HG03432 (cell line): ENCODE data around the gene MAST1.
A peak's percentile ranks its signal among the peaks of the same experiment; 100 is the strongest.
"Not testable (repeated sequence)": the region's sequence is repeated elsewhere in the genome, so short reads cannot be mapped to it uniquely, and the experiment has no call there.

Source experiments
- ATAC-seq: cut with Tn5 transposase; IDR thresholded peaks from one replicate; pipeline ENCODE4 v1.9.1; 2021; ENCODE audit warnings: mild to moderate bottlenecking, moderate library complexity; ENCODE audit not compliant: unreplicated experiment

The MAST1 gene

DNA sequence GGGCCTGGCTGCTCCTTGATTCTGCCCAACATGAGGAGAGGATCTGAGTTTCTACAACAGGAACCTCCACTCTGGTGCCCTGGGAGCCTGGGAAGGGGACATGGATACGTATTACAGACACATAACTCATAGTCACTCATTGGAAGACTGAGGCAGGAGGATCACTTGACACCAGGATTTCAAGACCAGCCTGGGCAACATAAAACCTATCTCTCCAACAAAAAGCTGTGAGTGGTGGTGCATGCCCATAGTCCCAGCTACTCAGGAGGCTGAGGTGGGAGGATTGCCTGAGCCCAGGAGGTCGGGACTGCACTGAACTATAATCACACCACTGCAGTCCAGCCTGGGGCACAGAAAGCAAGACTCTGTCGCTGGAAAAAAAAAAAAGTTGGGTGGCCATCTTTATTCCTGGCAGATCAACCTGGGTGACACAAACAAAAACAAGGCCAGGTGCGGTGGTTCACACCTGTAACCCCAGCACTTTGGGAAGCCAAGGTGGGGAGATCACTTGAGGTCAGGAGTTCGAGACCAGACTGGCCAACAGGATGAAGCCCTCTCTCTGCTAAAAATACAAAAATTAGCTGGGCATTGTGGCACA lies 49.8 kb downstream of the MAST1 start:
- ATAC-seq: no peak

DNA sequence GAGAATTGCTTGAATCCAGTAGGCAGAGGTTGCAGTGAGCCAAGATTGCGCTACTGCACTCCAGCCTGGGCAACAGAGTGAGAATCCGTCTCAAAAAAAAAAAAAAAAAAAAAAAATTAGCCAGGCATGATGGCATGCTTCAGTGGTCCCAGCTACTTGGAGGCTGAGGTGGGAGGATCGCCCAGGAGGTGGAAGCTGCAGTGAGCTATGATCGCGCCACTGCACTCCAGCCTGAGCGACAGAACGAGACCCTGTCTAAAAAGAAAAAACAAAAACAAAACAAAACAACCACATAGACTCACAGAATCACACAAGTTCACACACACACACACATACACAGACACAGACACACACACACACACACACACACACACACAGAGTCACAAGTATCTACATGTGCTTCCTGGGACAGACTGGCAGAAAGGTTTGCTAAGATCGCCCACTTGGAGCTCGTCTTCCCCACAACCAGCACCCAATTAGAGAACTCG lies 52.0 kb downstream of the MAST1 start:
- not testable (repeated sequence) for ATAC-seq

DNA sequence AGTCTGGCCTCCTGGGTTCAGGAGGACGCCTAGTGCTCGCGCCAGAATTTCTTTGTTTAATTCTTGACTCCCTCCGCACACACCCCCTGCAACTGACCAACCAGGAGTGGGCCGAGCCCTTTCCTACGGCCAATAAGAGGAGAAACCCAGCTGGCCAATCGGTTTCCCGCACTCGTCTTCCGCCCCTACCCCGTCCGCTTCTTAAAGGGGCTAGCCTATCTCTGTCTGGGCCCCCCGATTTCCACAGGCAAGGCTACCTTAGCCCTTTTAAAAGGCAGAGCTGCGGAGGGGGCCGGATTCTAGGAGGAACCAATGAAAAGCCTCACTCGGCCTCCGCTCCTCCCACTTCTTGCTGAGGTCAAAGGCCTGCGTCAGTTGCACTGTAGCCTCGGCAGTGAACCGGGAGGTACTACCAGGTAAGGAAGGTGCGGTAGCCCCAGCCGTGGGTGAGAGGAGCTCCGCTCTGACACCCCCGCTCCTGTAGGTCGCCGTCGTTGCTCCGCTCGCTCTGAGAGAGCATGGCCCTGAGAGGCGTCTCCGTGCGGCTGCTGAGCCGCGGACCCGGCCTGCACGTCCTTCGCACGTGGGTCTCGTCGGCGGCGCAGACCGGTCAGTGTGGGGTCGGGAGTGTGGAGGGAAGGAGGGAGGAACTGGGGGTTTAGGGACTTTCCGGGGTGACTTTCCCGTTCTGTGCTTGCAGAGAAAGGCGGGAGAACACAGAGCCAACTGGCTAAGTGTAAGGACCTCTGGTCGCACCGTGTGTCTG lies 52.7 kb downstream of the MAST1 start, which contains the start of gene GCDH:
TSS of gene GCDH (plus strand) at position 374 of the 766 bp plus-strand sequence. CDS start at position 519, 145 bp downstream.
- peak; percentile 81 for ATAC-seq

DNA sequence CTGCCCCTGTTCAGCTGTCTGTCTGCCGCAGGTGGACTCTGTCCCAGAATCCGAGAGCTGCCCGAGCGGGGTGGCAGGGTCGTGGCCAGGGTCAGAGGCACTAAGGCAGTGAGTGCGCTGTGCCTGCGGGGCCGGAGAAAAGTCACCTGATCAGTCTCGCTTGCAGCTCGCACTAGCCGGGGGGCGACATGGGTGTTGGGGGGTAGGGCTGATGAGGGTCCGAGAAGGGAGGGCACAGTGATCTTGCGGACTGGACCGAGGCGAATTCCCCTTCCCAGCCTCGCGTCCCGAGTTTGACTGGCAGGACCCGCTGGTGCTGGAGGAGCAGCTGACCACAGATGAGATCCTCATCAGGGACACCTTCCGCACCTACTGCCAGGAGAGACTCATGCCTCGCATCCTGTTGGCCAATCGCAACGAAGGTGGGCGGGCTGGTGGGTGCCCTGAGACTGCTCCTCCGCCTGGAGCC lies 53.3 kb downstream of the MAST1 start:
- ATAC-seq: no peak

DNA sequence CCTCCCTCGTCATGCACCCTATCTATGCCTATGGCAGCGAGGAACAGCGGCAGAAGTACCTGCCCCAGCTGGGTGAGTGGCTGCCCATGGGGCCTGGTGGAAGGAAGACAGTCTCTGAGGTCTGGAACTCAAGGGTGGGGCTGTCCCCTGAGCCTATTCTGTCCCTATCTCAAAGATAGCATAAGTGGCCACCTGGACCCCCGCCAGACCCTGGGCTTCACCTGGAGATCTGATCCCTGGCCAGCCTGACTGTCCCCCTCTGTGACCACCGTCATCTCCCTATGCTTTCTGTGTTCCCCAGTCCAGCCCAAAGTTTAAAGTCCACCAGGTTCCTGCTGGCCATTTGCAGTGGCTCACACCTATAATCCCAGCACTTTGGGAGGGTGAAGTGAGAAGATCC lies 55.3 kb downstream of the MAST1 start:
- ATAC-seq: no peak

DNA sequence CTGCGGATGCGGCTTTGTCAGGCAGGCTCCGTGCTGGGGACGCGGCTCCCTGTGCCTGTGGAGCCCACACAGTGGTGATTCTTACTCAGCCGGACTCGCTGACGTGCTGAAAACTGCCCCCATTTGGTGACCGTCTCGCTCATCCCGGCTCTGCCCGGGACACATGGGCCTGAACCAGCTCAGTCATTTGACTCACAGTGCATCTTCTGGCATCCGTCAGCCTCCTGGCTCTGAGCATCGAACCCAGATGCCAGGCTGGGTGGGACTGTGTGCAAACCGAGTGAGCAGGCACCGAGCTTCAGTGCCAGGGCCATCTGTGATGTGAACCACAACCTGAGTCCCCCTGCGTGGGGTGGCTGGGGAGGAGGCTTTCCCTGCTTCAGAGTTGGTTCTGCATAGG lies 58.1 kb downstream of the MAST1 start:
- no peak for ATAC-seq

DNA sequence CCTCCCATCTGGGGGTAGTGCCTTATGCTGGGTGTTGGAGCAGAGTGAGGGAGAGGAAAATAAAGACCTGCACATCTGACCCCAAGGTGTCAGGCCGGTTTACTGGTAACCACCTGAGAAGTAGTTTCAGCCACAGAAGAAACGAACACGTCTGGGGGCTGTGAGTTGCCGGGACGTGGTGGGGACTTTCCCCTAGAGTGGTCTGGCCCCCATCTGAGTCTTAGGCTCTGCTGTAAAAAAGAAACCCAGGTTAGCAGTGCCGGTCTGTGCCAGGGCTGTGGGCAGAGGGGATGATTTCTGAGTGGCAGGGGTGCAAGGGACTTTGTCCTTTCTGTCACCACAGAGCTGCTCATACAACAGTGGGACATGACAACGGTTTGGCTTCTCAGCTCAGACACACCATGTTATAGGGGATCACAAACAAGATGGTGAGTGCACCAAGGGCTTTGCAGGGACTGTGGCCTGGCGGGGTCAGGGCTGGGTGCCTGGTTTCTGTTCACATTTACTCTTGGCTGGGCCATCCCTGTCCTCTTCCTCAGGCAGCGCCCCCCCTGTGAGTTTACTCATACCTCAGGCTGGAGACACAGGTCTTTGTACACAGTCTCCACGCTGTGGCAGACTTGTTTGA lies 61.7 kb downstream of the MAST1 start:
- ATAC-seq: peak; percentile 76

DNA sequence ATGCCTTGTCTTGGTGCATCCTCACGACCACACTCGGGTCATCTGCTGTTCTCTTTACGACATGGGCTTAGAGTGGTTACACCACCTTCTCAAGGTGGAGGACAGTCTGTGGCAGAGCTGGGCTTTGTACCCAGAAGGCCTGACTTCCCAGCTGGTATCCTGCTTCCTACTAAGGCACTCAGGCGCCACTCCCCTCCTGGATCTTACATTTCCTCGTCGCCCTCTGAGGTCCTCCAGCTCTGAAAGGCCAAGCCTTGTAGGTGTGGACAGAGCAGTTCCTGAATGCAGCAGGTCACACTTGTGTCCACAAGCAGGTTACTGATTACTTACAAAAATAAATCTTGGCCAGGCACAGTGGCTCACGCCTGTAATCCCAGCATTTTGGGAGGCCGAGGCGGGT lies 68.9 kb downstream of the MAST1 start:
- ATAC-seq: no peak

DNA sequence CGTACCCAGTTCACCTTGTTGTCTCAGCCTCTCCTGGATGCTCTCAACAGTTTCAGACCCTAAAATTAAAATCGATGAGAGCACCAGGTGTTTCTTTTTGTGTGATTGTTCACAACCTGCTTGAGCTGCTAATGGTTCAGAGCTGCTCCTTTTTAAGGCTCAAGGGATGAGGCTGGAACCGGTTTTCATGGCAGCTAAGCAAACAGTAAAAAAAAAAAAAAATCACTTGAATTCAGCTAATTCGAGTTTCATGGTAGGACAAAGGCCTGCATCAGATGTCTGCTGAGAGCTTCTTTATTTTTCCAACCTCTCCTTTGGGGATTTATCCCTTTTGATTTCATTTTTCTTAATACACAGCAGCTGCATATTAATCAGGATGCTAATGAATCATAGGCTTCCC lies 74.3 kb downstream of the MAST1 start:
- ATAC-seq: no peak

DNA sequence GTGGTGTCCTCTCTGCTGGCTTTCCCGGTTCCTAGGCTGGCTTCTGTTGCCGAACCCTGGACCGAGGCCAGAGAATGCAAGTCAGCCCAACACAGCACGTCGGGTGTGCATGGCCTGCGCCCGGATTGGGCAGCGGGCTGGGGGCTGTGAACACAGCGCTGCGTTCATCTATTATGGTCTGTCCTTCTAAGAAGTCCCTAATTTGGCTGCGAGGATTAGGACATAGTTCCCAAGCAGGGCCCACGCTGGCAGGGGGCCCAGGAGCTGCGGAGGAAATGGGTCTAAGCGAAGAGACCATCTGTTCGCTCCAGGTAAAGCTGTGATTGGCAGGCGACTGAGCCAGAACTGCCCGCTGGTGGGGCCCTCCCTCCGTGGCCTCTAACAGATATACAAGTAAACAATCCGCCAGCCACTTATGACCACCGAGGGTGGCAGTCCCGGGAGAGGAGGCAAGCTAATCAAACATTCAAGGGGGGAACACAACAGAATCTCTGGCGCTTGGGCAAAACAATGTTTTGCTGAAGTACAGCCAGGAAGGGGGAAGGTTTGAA lies 74.8 kb downstream of the MAST1 start:
- no peak for ATAC-seq

DNA sequence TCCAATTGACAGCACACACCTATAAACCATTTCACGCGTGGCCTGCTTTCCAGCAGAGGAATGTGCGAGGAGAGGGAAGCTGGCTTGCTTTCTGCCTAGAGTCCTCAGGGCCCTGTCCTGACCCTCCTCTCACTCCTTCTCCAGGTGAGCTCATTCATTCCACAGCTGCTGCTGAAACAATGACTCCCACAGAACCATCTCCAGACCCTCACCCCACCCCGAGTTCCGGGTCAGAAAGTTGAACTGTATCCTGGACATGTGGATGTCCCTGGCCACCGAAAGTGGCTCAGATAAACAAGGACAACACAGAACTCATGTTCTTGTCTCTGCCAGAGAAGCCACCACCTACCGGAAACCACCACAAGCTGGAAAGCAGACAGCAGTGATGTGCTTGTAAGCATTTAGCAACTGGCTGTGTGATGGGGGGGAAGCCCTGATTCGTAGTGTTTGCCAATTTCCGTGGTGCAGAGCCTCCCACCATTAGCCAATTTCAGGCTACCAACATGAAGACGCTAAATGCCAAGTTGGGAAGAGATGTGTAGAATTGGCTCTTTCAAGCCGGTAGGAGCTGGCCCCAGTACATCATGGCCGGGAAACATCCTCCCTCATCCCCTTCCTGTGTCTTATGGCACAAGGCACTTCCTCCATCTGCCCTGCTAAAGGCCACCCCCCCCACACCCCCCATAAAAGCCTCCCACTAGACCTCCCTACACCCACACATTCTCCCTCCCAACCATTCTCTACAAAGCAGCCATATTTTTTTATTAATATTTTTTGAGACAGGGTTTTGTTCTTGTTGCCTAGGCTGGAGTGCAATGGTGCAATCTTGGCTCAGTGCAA lies 75.8 kb downstream of the MAST1 start:
- ATAC-seq: no peak

DNA sequence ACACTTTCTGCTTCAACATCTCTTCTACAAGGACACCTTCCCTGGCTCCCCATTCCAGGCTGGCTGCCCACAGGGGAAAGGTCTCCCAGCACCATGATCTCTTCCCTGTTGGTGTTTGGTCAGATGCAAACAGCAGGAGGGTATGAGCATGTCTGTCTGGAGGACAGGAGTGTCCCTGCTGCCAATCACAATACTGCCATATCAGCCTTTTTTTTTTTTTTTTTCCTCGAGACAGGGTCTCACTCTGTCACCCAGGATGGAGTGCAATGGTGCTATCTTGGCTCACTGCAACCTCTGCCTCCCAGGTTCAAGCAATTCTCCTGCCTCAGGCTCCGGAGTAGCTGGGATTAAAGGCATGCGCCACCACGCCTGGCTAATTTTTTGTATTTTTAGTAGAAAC lies 77.5 kb downstream of the MAST1 start:
- ATAC-seq: not testable (repeated sequence)

DNA sequence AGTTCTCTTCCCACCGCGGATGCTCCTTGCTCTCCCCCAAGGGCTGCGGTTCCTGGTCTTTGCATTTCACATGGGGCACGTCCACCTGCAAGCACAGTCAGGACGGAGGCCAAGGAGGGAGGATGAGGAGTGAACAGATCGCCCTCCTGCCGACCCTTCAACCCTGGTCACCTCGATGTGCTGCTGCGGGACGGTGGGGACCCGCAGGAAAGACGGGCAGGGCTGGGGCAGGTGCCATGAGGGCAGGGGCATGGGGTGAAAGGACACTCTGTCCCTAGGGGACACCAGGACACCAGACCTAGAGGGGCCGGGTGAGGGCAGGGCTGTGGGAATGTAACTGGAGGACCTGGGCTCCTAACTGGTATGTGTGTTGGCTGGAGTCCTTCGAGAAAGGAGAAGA lies 79.9 kb downstream of the MAST1 start:
- ATAC-seq: no peak

DNA sequence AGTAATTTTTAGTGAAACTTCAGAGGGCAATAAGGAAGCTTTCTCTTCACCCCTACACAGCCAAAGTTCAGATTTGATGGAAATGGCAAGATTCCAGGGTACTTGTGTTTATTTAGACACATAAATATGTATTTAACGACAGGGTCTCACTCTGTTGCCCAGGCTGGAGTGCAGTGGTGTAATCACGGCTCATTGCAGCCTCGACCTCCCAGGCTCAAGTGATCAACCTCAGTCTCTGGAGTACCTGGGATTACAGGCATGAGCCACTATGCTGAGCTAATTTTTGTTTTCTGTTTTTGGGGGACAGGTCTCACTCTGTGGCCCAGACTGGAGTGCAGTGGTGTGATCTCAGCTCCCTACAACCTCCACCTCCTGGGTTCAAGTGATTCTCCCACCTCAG lies 82.7 kb downstream of the MAST1 start:
- ATAC-seq: no peak

DNA sequence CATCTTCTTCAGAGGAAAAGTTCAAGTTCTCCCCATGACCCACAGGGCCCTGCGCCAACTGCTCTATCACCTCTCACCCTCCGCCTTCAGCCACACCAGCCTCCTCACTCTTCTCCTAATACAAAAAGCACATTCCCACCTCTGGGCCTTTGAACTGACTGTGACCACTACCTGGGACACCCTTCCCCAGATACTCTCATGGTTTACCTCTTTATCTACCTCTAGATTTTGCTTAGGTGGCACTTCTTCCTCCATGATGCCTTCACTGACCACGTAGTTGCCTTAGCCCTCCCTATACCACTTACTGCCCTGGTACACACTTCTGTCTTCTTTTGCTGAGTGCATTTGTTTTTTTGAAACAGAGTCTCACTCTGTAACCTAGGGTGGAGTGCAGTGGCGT lies 84.6 kb downstream of the MAST1 start:
- ATAC-seq: no peak
